ENCODE data around the gene KIAA1614. TPM values are rescaled to one million over a fixed set of nuclear protein-coding genes. Genes with fewer than 3 reads are reported as not detected.
A peak's percentile ranks its signal among the peaks of the same experiment; 100 is the strongest.
"Not testable (repeated sequence)": the region's sequence is repeated elsewhere in the genome, so short reads cannot be mapped to it uniquely, and the experiment has no call there.

Gene KIAA1614
- total RNA-seq, 1 experiment from 2014 or later, result 63.1 TPM

- H3K27ac ChIP-seq, result no peak overlapping the region
- H3K36me3 ChIP-seq, result peaks cover 29% of the 10 kb centered on the region
- no peaks in the 10 kb centered on the region for H3K9me3 ChIP-seq (replicated peaks)
- no peaks in the 10 kb centered on the region for H3K27me3 ChIP-seq
- no peak for DNase-seq
- H3K4me1 ChIP-seq, result no peaks in the 10 kb centered on the region
- no peak overlapping the region for H3K4me3 ChIP-seq
Observed at GRCh38 chr1:180951186-180951745, 38.6 kb downstream of the KIAA1614 start.

DNA sequence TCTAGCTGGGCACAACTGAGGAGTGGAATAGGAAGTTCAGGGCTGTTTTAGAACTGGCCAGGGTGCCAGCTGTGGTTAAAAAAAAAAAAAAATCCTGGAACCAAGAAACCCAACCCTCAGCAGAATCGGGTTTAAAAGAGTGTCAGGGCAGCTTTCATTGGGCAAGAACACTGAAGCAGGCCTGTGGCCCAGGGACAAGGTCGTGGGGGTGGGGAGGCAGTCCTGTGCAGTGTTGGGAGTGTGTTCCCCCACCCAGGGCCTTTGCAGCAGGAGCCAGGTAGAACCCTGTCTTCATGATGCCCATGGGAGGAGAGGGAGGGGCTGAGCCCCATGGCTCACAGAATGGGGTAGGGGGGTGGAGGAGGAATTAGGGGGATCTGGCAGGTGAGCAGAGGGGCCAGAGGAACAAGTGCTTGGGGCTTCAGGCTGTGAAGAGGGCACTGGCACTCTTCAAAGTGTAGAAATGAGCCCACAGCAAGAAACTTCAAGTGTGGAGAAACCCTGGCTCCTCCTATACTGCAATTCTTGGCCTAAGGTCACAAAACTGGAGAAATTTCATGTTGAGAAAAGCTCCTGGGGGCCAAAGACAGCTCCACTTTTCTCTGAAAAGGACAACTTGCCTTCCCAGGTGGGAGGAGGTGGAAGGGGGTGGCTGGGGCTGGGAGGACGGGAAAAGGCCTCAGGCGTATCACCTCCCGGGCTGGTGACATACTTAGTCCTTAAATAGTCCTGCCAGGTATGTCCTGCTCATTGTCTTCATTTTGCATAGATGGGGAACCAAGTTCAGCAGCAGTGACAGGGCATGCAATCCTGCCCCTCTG is 39.3 kb downstream of the KIAA1614 start:
- Histone ChIP-seq H3K9me3 (replicated peaks) (no peaks in the 10 kb centered on the region), H3K27ac (no peak overlapping the region), H3K36me3 (peaks cover 22% of the 10 kb centered on the region), H3K4me1 (no peaks in the 10 kb centered on the region), H3K4me3 (no peak overlapping the region), H3K27me3 (no peaks in the 10 kb centered on the region)
- no peak for DNase-seq

GRCh38 chr1:180952657-180953013 is 39.9 kb downstream of the KIAA1614 start:
- DNase-seq, result no peak
- H3K9me3 ChIP-seq (replicated peaks), result no peaks in the 10 kb centered on the region
- H3K27ac ChIP-seq, result no peak overlapping the region
- H3K36me3 ChIP-seq, result peaks cover 17% of the 10 kb centered on the region
- no peaks in the 10 kb centered on the region for H3K27me3 ChIP-seq
- H3K4me1 ChIP-seq, result no peaks in the 10 kb centered on the region
- no peak overlapping the region for H3K4me3 ChIP-seq

DNA sequence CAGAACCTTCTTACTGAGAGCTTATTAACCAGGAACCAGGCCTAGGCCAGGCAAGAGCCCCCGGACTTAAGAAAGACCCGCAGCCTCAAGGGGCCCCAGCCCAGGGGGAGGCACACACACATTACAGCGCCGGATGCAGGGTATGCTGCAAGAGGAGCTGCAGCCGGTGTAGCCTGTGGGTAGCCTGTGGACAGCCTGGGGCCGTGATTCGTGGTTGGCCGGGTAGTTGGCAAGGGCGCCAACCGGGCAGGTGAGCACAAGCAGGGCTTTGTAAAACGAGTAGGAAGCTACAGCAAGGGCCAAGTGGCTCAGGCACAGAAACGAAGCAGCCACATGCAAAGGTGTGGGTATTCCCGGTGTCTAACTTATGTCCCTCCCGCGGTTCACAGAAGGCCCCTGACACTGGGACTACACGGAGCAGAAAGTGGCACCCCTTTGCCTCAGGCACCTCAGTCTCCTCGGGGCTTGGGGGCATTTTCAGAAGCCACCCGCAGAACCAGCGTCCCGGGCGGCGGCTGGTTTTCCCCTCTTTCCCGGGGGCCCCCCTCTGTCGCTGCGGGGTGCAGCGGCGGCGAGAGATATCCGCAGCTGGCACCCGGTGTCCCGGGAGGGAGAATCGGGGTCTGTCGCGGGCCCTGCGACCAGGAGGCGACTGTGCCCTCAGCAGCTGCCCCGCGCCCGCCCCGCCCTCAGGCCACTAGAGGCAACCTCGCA is 40.8 kb downstream of the KIAA1614 start:
- Histone ChIP-seq H3K4me1 (no peaks in the 10 kb centered on the region), H3K27me3 (no peaks in the 10 kb centered on the region), H3K9me3 (replicated peaks) (no peaks in the 10 kb centered on the region), H3K4me3 (no peak overlapping the region), H3K36me3 (peaks cover 10% of the 10 kb centered on the region), H3K27ac (no peak overlapping the region)
- DNase-seq, result no peak

DNA sequence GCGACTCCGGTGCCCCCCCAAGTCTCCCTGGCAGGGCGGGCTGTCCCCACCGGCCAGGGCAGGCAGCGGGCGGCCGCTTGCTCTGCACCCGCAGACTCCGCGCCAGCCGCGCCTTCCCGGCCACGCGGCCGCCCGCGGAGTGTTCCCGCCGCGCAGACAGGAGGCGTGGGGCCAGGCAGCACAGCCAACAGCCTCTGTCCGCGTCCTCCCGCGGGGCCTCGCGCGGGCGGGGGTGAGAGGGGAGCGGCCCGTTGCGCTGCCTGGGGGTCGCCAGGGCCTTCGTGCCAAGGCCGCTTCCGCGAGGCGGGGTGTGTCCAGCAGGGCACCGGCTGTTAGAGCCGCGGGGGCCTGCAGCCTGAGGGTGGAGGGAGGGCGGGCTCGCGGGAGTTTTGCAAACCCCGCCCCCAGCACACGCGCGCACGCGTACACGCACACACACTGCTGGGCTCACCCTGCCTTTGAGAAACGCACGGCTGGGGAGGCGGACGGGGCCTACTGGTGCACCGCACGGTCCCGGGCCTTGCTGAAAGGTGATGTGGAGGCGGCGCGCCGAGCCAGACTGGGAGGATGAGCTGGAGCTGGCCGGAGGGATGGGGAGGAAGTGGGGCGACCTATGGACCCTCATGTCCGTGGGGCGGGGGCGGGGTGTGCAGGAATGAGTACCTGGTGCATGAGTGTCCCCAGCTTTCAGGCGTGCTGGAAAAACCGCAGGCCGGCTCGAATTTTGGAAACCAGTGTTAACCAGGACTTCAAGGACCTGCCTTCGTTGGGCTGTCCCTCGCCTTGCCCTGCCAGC is 41.5 kb downstream of the KIAA1614 start:
- H3K27ac ChIP-seq, result no peak overlapping the region
- peaks cover 17% of the 10 kb centered on the region for H3K36me3 ChIP-seq
- no peaks in the 10 kb centered on the region for H3K27me3 ChIP-seq
- no peaks in the 10 kb centered on the region for H3K4me1 ChIP-seq
- no peak overlapping the region for H3K4me3 ChIP-seq
- H3K9me3 ChIP-seq (replicated peaks), result no peaks in the 10 kb centered on the region
- no peak for DNase-seq

- Histone ChIP-seq H3K9me3 (replicated peaks) (no peaks in the 10 kb centered on the region), H3K27ac (no peak overlapping the region), H3K4me1 (no peaks in the 10 kb centered on the region), H3K36me3 (peaks cover 19% of the 10 kb centered on the region), H3K4me3 (no peak overlapping the region), H3K27me3 (no peaks in the 10 kb centered on the region)
- no peak for DNase-seq
Observed at GRCh38 chr1:180954801-180955165, 42.1 kb downstream of the KIAA1614 start.

GRCh38 chr1:180956028-180956640 is 43.4 kb downstream of the KIAA1614 start:
- no peak overlapping the region for H3K4me3 ChIP-seq
- peaks cover 6% of the 10 kb centered on the region; the same call in 1 of the 2 replicates for H3K9me3 ChIP-seq (replicated peaks)
- no peak overlapping the region for H3K27ac ChIP-seq
- H3K27me3 ChIP-seq, result no peaks in the 10 kb centered on the region
- no peaks in the 10 kb centered on the region for H3K4me1 ChIP-seq
- peak; percentile 22 to 47 for DNase-seq
- H3K36me3 ChIP-seq, result peaks cover 19% of the 10 kb centered on the region

DNA sequence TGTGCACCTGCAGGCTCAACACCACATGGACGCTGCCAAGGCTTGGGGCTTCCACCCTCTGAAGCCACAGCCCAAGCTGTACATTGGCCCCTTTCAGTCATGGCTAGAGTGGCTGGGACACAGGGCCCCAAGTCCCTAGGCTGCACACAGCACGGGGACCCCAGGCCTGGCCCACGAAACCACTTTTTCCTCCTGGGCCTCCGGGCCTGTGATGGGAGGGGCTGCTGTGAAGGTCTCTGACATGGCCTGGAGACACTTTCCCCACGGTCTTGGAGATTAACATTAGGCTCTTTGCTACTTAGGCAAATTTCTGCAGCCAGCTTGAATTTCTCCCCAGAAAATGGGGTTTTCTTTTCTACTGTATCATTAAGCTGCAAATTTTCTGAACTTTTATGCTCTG is 46.9 kb downstream of the KIAA1614 start:
- not testable (repeated sequence) for DNase-seq; H3K9me3 ChIP-seq (replicated peaks); H3K4me3 ChIP-seq; H3K27ac ChIP-seq; H3K27me3 ChIP-seq
- H3K4me1 ChIP-seq, result peaks cover 16% of the 10 kb centered on the region
- peaks cover 19% of the 10 kb centered on the region for H3K36me3 ChIP-seq

DNA sequence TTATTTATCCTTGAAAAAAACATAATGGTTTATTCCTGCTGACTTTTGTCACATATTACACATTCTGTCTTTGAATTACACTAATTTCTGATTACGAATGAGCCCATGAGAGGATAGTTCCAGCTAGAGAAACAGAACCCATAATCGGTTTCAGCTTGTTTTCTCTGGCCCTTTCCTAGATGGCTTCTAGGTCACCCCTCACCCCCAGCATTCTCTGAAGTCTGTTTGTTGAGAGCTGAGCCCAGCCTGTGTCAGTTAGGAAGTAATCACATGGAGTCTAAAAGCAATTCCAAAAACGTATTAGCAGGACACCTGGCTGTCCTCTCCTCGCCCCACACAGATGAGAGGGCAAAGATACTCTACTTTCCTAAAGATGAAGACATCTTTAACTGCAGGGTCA is 48.9 kb downstream of the KIAA1614 start:
- Histone ChIP-seq H3K4me3 (no peak overlapping the region), H3K27ac (peak overlapping the region; percentile 10; the same call in 1 of the 2 replicates), H3K36me3 (peaks cover 26% of the 10 kb centered on the region), H3K27me3 (no peaks in the 10 kb centered on the region), H3K9me3 (replicated peaks) (peaks cover 6% of the 10 kb centered on the region; the same call in 1 of the 2 replicates), H3K4me1 (peaks cover 25% of the 10 kb centered on the region)
- DNase-seq, result no peak

GRCh38 chr1:180962178-180962577 is 49.5 kb downstream of the KIAA1614 start:
- H3K27ac ChIP-seq, result peak overlapping the region; percentile 10; the same call in 1 of the 2 replicates
- H3K9me3 ChIP-seq (replicated peaks), result peaks cover 6% of the 10 kb centered on the region; the same call in 1 of the 2 replicates
- peaks cover 26% of the 10 kb centered on the region for H3K36me3 ChIP-seq
- no peaks in the 10 kb centered on the region for H3K27me3 ChIP-seq
- peaks cover 30% of the 10 kb centered on the region for H3K4me1 ChIP-seq
- DNase-seq, result peak; percentile 40 to 67
- no peak overlapping the region for H3K4me3 ChIP-seq

GRCh38 chr1:180964056-180964455 is 51.4 kb downstream of the KIAA1614 start:
- Histone ChIP-seq H3K36me3 (peaks cover 21% of the 10 kb centered on the region), H3K27me3 (no peaks in the 10 kb centered on the region), H3K4me1 (peaks cover 42% of the 10 kb centered on the region), H3K4me3 (no peak overlapping the region), H3K9me3 (replicated peaks) (peaks cover 6% of the 10 kb centered on the region; the same call in 1 of the 2 replicates), H3K27ac (no peak overlapping the region)
- DNase-seq, result no peak

DNA sequence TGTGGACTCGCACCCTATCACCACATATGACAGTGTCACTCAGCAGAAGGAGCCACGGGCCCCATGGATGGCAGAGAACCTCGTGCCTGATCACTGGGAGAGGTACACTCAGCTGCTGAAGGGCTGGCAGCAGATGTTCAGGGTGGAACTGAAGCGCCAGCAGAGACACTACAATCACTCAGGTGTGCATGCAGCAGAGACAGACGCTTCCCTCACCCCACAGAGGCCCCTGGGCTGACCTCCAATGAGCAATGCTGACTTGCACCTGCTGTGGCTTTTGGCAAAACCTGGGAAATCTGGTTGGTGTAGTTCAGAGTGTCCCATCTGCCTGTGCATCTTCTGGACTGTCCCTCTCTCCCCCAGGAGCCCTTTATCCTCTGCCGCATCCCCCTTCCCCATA is 51.9 kb downstream of the KIAA1614 start:
- DNase-seq, result no peak
- no peak overlapping the region for H3K27ac ChIP-seq
- H3K27me3 ChIP-seq, result no peaks in the 10 kb centered on the region
- H3K4me1 ChIP-seq, result peaks cover 42% of the 10 kb centered on the region
- no peak overlapping the region for H3K4me3 ChIP-seq
- peaks cover 6% of the 10 kb centered on the region; the same call in 1 of the 2 replicates for H3K9me3 ChIP-seq (replicated peaks)
- peaks cover 18% of the 10 kb centered on the region for H3K36me3 ChIP-seq

DNA sequence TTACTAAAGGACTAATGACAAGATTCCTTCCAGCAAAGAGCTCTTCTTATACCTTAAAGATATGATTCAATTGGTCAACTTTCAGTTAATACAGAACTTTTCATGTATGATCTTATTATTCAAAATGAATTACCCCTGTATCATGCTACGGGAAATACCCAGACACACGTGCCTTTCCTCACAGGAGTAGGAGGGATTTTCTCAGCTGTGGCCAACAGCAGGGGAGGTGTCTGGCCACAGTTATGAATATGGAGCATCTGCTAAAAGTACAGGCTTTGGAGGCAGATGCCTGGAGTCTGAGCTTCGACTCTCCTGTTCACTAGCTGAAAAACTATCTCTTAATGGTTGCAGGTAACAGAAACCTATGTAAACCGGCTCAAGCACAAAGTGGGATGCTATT is 53.6 kb downstream of the KIAA1614 start:
- Histone ChIP-seq H3K27me3 (no peaks in the 10 kb centered on the region), H3K4me3 (no peak overlapping the region), H3K27ac (peak overlapping the region; percentile 96), H3K36me3 (peaks cover 7% of the 10 kb centered on the region), H3K4me1 (peaks cover 42% of the 10 kb centered on the region), H3K9me3 (replicated peaks) (no peaks in the 10 kb centered on the region)
- peak in 1 of 2 experiments; percentile 51 for DNase-seq
